OCI-LY1 (cell line): ENCODE data around the gene TCL1B.

Experiments used
- H2AFZ ChIP-seq: fragments of 200-600 bp; sonication (generic), shearing (Covaris generic); 2 replicates; pipeline ENCODE4 v1.6.0; 2014; ENCODE audit warnings: antibody characterized with exemption, mild to moderate bottlenecking, low read length
- H3F3A ChIP-seq: fragments of 200-600 bp; sonication (generic), shearing (Covaris generic); 2 replicates; pipeline ENCODE4 v1.6.0; 2014; ENCODE audit warnings: mild to moderate bottlenecking, antibody characterized with exemption, low read length, moderate library complexity; ENCODE audit not compliant: insufficient read depth
- H3K27ac ChIP-seq: fragments of 200-600 bp; sonication (generic); 2 replicates; pipeline ENCODE4 v1.5.1; 2014; ENCODE audit warnings: low read length, mixed run types, mild to moderate bottlenecking, low read depth; ENCODE audit not compliant: poor library complexity, severe bottlenecking
- H3K27me3 ChIP-seq: fragments of 200-600 bp; sonication (generic); 2 replicates; pipeline ENCODE4 v1.6.0; 2014; ENCODE audit warnings: antibody characterized with exemption, mild to moderate bottlenecking, low read length, moderate library complexity; ENCODE audit not compliant: insufficient read depth
- H3K36me3 ChIP-seq: fragments of 200-600 bp; sonication (generic); 2 replicates; pipeline ENCODE4 v1.6.1; 2014; ENCODE audit warnings: mild to moderate bottlenecking, antibody characterized with exemption, low read length, moderate library complexity, mixed read lengths; ENCODE audit not compliant: insufficient read depth
- H3K4me1 ChIP-seq: fragments of 200-600 bp; sonication (generic); 2 replicates; pipeline ENCODE4 v1.5.1; 2014; ENCODE audit warnings: mild to moderate bottlenecking, low read length, moderate library complexity; ENCODE audit not compliant: insufficient read depth, severe bottlenecking
- H3K4me2 ChIP-seq: fragments of 200-600 bp; sonication (generic), shearing (Covaris generic); 2 replicates; pipeline ENCODE4 v1.6.1; 2014; ENCODE audit warnings: low read length
- H3K4me3 ChIP-seq: fragments of 200-600 bp; sonication (generic); 2 replicates; pipeline ENCODE4 v1.5.1; 2014; ENCODE audit warnings: low read length, low read depth, mild to moderate bottlenecking, mixed read lengths; ENCODE audit not compliant: poor library complexity, severe bottlenecking
- H3K79me2 ChIP-seq: fragments of 200-600 bp; shearing (Covaris generic); 2 replicates; pipeline ENCODE4 v1.6.1; 2016; ENCODE audit warnings: mixed run types, low read length, mixed read lengths; ENCODE audit not compliant: insufficient read depth
- H3K9ac ChIP-seq: fragments of 200-600 bp; sonication (generic), shearing (Covaris generic); 2 replicates; pipeline ENCODE4 v1.6.1; 2014; ENCODE audit warnings: mild to moderate bottlenecking, low read length, mixed read lengths
- H3K9me2 ChIP-seq: fragments of 200-600 bp; sonication (generic), shearing (Covaris generic); 2 replicates; pipeline ENCODE4 v1.6.1; 2014; ENCODE audit warnings: low read depth, mild to moderate bottlenecking, low read length, mixed read lengths
- H3K9me3 ChIP-seq: fragments of 200-600 bp; shearing (Covaris generic); 2 replicates; pipeline ENCODE4 v1.6.1; 2014; ENCODE audit warnings: low read length, mixed read lengths
- H4K20me1 ChIP-seq: fragments of 200-600 bp; sonication (generic), shearing (Covaris generic); 2 replicates; pipeline ENCODE4 v1.6.0; 2016; ENCODE audit warnings: mild to moderate bottlenecking, low read length; ENCODE audit not compliant: insufficient read depth
- EZH2 ChIP-seq: fragments of 200-600 bp; sonication (generic), shearing (Covaris generic); IDR thresholded peaks from 2 replicates; pipeline ENCODE4 v1.8.0; 2017; ENCODE audit warnings: borderline replicate concordance, mixed run types, mild to moderate bottlenecking, antibody characterized with exemption, low read length, moderate library complexity, mixed read lengths
- TF ChIP-seq, protein P1 (sequence below): fragments of 200-600 bp; sonication (generic), shearing (Covaris generic); IDR thresholded peaks from 2 replicates; pipeline ENCODE4 v1.5.1; 2017; ENCODE audit warnings: mild to moderate bottlenecking, antibody characterized with exemption, low read length, moderate library complexity, mixed read lengths

The TCL1B gene

DNA sequence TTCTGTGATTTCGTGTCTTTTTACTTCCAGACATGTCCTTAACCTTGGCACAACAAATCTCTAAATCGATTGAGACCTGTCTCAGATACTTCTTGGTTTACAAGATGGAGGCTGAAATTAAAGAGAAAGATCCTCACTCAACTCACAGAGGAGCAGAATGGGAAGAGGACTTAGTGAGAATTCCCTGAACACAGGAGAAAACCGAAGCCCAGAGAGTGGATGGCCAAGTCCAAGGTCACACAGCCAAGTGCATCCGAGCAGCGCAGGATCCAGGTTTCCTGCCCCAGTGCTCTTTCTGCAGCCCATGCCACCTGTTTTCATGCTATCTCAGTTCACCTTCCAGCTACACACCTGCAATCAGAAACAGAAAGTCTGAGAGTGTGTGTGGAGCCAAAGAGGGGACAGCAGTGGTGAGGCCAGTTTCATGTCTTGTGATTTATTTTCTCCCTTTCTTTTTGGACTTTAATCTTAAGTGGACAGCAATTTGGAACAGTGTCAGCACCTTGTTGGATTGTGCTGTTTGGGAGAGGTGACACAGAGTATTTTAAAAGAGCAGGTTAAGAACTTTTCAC, 22.9 kb upstream of the TCL1B start:
- Histone ChIP-seq H2AFZ (no peak overlapping the region), H3K36me3 (peaks cover 13% of the 10 kb centered on the region), H3K27me3 (no peaks in the 10 kb centered on the region), H3K79me2 (no peaks in the 10 kb centered on the region), H3K4me1 (peaks cover 92% of the 10 kb centered on the region), H4K20me1 (no peaks in the 10 kb centered on the region), H3K9me3 (no peaks in the 10 kb centered on the region), H3K9ac (peak overlapping the region; percentile 99), H3K4me3 (peak overlapping the region; percentile 37), H3K9me2 (no peaks in the 10 kb centered on the region), H3F3A (peaks cover 29% of the 10 kb centered on the region), H3K27ac (peak overlapping the region; percentile 100), H3K4me2 (peak overlapping the region; percentile 95)
- TF ChIP-seq EZH2, result no peak
- TF ChIP-seq, protein P1, sequence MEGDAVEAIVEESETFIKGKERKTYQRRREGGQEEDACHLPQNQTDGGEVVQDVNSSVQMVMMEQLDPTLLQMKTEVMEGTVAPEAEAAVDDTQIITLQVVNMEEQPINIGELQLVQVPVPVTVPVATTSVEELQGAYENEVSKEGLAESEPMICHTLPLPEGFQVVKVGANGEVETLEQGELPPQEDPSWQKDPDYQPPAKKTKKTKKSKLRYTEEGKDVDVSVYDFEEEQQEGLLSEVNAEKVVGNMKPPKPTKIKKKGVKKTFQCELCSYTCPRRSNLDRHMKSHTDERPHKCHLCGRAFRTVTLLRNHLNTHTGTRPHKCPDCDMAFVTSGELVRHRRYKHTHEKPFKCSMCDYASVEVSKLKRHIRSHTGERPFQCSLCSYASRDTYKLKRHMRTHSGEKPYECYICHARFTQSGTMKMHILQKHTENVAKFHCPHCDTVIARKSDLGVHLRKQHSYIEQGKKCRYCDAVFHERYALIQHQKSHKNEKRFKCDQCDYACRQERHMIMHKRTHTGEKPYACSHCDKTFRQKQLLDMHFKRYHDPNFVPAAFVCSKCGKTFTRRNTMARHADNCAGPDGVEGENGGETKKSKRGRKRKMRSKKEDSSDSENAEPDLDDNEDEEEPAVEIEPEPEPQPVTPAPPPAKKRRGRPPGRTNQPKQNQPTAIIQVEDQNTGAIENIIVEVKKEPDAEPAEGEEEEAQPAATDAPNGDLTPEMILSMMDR, result no peak

DNA sequence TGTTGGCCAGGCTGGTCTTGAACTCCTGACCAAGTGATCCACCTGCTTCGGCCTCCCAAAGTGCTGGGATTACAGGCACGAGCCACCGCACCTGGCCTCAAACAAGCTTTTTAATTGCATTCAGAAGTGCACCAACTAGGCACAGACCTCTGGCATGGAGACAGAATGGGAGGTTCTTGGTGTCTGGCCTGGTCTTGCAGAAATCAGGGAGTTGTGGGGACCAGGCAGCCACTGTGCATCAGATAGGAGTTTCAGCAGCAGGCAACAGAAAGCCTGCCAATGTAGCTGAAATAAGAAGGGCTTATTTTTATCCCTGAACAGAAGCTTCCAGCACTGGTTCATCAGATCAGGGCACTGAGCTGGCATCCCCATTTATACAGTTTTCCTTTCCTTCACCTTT, 22.2 kb upstream of the TCL1B start:
- TF ChIP-seq, protein P1, result no peak
- TF ChIP-seq EZH2, result no peak
- no peaks in the 10 kb centered on the region for H3K9me2 ChIP-seq
- peak overlapping the region; percentile 99 for H3K9ac ChIP-seq
- peak overlapping the region; percentile 100 for H3K27ac ChIP-seq
- H3K4me3 ChIP-seq, result peak overlapping the region; percentile 37
- peak overlapping the region; percentile 95 for H3K4me2 ChIP-seq
- peaks cover 17% of the 10 kb centered on the region for H3K36me3 ChIP-seq
- H3K27me3 ChIP-seq, result no peaks in the 10 kb centered on the region
- no peak overlapping the region for H2AFZ ChIP-seq
- no peaks in the 10 kb centered on the region for H4K20me1 ChIP-seq
- no peaks in the 10 kb centered on the region for H3K9me3 ChIP-seq
- H3F3A ChIP-seq, result peaks cover 29% of the 10 kb centered on the region
- H3K4me1 ChIP-seq, result peaks cover 98% of the 10 kb centered on the region
- no peaks in the 10 kb centered on the region for H3K79me2 ChIP-seq

DNA sequence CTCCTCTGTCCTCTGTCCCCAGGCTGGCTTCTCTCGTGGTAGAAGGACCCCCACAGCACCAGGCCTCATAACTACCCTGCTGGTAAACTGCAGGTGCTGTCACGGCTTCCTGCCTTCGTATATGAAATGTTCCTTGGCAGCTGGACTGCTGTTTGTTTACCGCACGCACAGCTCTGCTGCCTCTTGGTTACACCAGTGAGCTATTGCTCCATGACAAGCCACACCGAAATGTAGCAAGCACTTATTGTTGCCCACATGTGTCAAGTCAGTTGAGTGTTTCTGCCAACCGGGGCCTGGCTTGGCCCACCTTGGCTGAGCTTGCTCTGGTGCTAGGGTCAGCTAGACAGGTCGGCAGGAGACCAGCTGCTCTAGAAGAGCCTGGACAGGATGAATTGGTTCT, 21.7 kb upstream of the TCL1B start:
- H3K4me2 ChIP-seq, result peak overlapping the region; percentile 95

More for the DNA sequence above, 21.7 kb upstream of the TCL1B start:
- H3K9me3 ChIP-seq, result no peaks in the 10 kb centered on the region
- H3F3A ChIP-seq, result peaks cover 29% of the 10 kb centered on the region
- no peaks in the 10 kb centered on the region for H4K20me1 ChIP-seq
- H3K27me3 ChIP-seq, result no peaks in the 10 kb centered on the region
- TF ChIP-seq, protein P1, result no peak
- no peak for TF ChIP-seq EZH2
- H3K9me2 ChIP-seq, result no peaks in the 10 kb centered on the region
- H3K9ac ChIP-seq, result peak overlapping the region; percentile 99
- peak overlapping the region; percentile 64 for H3K4me3 ChIP-seq
- H3K27ac ChIP-seq, result peak overlapping the region; percentile 100
- H3K4me1 ChIP-seq, result peaks cover 99% of the 10 kb centered on the region
- no peaks in the 10 kb centered on the region for H3K79me2 ChIP-seq
- peaks cover 22% of the 10 kb centered on the region for H3K36me3 ChIP-seq
- H2AFZ ChIP-seq, result no peak overlapping the region
